ENCODE data around the gene EEFSEC. TPM values are rescaled to one million over a fixed set of nuclear protein-coding genes. Genes with fewer than 3 reads are reported as not detected.

Gene EEFSEC
- total RNA-seq, 1 experiment from 2014 or later = 9.5 TPM

DNA sequence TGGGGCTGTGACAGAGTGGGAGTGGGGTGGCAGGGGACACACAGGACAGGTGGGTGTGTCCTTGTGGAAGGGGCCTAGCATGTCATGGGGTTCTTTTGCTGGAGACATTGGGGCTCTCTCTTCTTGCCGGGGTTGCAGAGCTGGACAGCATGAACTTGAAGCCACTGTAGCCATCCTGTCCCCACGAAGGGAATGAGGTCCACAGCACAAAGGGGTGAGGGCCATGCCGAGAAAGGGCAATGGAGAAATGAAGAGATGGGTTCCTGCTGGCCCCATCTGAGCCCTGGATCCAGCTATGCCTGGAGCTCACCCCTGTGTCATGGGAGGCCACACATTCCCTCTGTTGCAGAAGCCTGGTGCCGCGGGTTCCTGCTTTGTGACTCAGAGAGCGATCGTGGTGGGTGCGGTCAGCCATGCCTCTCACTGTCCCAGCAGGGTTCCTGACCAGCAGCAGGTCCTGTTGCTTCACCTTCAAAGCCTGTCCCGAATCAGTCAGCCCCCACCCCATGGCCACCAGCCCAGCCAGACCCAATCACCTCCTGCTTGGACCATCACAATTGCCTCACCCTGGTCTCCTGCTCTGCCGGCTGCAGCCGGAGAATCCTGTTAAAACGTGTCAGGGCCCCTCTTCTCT, 263.4 kb downstream of the EEFSEC start:
- no peak overlapping the region for H3K4me2 ChIP-seq (ENCODE audit: insufficient read depth, insufficient read length, low read length)
- no peak overlapping the region for H3K4ac ChIP-seq (ENCODE audit: low read depth, low read length)
- no peak overlapping the region for H3K27ac ChIP-seq (ENCODE audit: insufficient read length, low read depth, low read length)
- H3K56ac ChIP-seq (ENCODE audit: insufficient read length, low read depth, low read length) = no peak overlapping the region
- no peak overlapping the region for H4K5ac ChIP-seq (ENCODE audit: insufficient read length, low read depth, low read length)
- H2AK5ac ChIP-seq (ENCODE audit: insufficient read length, low read length) = no peak overlapping the region
- Mint-ChIP-seq H3K27me3 (ENCODE audit: low read depth) (peaks cover 6% of the 10 kb centered on the region), H3K4me1 (peaks cover 24 to 41% of the 10 kb centered on the region in 2 experiments), H3K36me3 (ENCODE audit: insufficient read depth in 1 of 3, low read depth in 3 of 3) (peaks cover 0 to 5% (median 4%) of the 10 kb centered on the region in 3 experiments; a peak in 2 of 7 replicates), H3K9me3 (peaks cover 0 to 4% of the 10 kb centered on the region in 2 experiments; a peak in 1 of 5 replicates), H3K27ac (no peak overlapping the region; a peak in 1 of 7 replicates), H3K4me3 (no peak overlapping the region)
- no peak overlapping the region for H3K23ac ChIP-seq (ENCODE audit: insufficient read length, low read depth, low read length)
- no peak overlapping the region for H3T11ph ChIP-seq (ENCODE audit: low read length)
- H2BK5ac ChIP-seq (ENCODE audit: insufficient read length, low read length) = no peak overlapping the region
- H3K4me1 ChIP-seq (ENCODE audit: insufficient read depth, low read length) = no peaks in the 10 kb centered on the region; the same call in 1 of the 2 replicates
- no peak overlapping the region for H3K9ac ChIP-seq (ENCODE audit: extremely low read depth, insufficient read length, low read length)
- TF ChIP-seq, protein P1, sequence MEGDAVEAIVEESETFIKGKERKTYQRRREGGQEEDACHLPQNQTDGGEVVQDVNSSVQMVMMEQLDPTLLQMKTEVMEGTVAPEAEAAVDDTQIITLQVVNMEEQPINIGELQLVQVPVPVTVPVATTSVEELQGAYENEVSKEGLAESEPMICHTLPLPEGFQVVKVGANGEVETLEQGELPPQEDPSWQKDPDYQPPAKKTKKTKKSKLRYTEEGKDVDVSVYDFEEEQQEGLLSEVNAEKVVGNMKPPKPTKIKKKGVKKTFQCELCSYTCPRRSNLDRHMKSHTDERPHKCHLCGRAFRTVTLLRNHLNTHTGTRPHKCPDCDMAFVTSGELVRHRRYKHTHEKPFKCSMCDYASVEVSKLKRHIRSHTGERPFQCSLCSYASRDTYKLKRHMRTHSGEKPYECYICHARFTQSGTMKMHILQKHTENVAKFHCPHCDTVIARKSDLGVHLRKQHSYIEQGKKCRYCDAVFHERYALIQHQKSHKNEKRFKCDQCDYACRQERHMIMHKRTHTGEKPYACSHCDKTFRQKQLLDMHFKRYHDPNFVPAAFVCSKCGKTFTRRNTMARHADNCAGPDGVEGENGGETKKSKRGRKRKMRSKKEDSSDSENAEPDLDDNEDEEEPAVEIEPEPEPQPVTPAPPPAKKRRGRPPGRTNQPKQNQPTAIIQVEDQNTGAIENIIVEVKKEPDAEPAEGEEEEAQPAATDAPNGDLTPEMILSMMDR (conservative IDR thresholded peaks at IDR 0.05) = no peak
- no peaks in the 10 kb centered on the region for H4K20me1 ChIP-seq (ENCODE audit: control insufficient read depth, insufficient read depth, insufficient read length)
- no peaks in the 10 kb centered on the region for H3K23me2 ChIP-seq (ENCODE audit: insufficient read length, low read depth, low read length, poor library complexity, severe bottlenecking)
- WGBS (ENCODE audit: extremely low coverage, insufficient read length, low lambda C conversion rate) = no CpG with 5 or more reads among the region's 12 CpGs
- H2AFZ ChIP-seq (ENCODE audit: low read length) = no peak overlapping the region
- no peak overlapping the region for H3K18ac ChIP-seq (ENCODE audit: insufficient read length, low read depth, low read length)
- H3K79me2 ChIP-seq (ENCODE audit: insufficient read depth, low read length) = no peaks in the 10 kb centered on the region
- no peak overlapping the region for H2BK15ac ChIP-seq (ENCODE audit: low read depth, low read length)
- no peak overlapping the region for H2BK12ac ChIP-seq (ENCODE audit: insufficient read length, low read depth, low read length)
- H3K14ac ChIP-seq (ENCODE audit: insufficient read depth, low read length) = no peak overlapping the region
- no peak for DNase-seq
- H3K27me3 ChIP-seq (ENCODE audit: insufficient read depth, low read length) = no peaks in the 10 kb centered on the region
- H2BK120ac ChIP-seq (ENCODE audit: low read depth, low read length, poor library complexity, severe bottlenecking) = no peak overlapping the region
- H4K8ac ChIP-seq (replicated peaks; ENCODE audit: insufficient read length, low read depth, low read length) = no peak overlapping the region
- no peak overlapping the region for H4K91ac ChIP-seq (ENCODE audit: insufficient read length, low read depth, low read length)
- no peak overlapping the region for H2BK20ac ChIP-seq (ENCODE audit: low read depth, low read length, poor library complexity, severe bottlenecking)
- H3K9me3 ChIP-seq (ENCODE audit: control insufficient read depth, low read depth, low read length) = no peaks in the 10 kb centered on the region
- H3K79me1 ChIP-seq (ENCODE audit: insufficient read depth, low read depth, low read length, poor library complexity, severe bottlenecking) = no peaks in the 10 kb centered on the region
